ENCODE measurements around the gene PRDX2. TPM values are rescaled to one million over a fixed set of nuclear protein-coding genes. Genes with fewer than 3 reads are reported as not detected.
A peak's percentile ranks its signal among the peaks of the same experiment; 100 is the strongest.

PRDX2 gene
- total and polyA plus RNA-seq, 10 of the 15 experiments (the other 5 are each of a cell fraction or from before 2014, with no cell fraction given), result 93.0 to 812 (median 344) TPM

DNA sequence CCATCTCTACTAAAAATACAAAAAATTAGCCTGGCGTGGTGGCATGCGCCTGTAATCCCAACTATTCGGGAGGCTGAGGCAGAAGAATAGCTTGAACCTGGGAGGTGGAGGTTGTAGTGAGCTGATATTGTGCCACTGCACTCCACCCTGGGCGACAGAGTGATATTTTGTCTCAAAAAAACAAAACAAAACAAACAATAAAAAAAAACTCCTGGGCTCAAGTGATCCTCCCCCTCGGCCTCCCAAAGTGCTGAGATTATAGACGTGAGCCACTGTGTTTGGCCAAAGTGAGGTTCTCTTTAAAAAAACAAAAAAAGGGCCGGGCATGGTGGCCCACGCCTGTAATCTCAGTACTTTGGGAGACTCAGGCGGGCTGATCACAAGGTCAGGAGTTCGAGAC is 14.1 kb downstream of the PRDX2 start (continued):
- TF ChIP-seq, protein P1, sequence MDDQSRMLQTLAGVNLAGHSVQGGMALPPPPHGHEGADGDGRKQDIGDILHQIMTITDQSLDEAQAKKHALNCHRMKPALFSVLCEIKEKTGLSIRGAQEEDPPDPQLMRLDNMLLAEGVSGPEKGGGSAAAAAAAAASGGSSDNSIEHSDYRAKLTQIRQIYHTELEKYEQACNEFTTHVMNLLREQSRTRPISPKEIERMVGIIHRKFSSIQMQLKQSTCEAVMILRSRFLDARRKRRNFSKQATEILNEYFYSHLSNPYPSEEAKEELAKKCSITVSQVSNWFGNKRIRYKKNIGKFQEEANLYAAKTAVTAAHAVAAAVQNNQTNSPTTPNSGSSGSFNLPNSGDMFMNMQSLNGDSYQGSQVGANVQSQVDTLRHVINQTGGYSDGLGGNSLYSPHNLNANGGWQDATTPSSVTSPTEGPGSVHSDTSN (IDR thresholded peaks at IDR 0.05; ENCODE audit: insufficient replicate concordance, low read depth, low read length), result no peak
- TF ChIP-seq SP1 (IDR thresholded peaks at IDR 0.05; ENCODE audit: low read depth, low read length) (no peak), EED (IDR thresholded peaks at IDR 0.05; ENCODE audit: low read depth) (no peak), ZNF622 (IDR thresholded peaks at IDR 0.05) (no peak)
- TF ChIP-seq, protein P2, sequence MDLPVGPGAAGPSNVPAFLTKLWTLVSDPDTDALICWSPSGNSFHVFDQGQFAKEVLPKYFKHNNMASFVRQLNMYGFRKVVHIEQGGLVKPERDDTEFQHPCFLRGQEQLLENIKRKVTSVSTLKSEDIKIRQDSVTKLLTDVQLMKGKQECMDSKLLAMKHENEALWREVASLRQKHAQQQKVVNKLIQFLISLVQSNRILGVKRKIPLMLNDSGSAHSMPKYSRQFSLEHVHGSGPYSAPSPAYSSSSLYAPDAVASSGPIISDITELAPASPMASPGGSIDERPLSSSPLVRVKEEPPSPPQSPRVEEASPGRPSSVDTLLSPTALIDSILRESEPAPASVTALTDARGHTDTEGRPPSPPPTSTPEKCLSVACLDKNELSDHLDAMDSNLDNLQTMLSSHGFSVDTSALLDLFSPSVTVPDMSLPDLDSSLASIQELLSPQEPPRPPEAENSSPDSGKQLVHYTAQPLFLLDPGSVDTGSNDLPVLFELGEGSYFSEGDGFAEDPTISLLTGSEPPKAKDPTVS (IDR thresholded peaks at IDR 0.05; ENCODE audit: low read depth, low read length), result no peak

DNA sequence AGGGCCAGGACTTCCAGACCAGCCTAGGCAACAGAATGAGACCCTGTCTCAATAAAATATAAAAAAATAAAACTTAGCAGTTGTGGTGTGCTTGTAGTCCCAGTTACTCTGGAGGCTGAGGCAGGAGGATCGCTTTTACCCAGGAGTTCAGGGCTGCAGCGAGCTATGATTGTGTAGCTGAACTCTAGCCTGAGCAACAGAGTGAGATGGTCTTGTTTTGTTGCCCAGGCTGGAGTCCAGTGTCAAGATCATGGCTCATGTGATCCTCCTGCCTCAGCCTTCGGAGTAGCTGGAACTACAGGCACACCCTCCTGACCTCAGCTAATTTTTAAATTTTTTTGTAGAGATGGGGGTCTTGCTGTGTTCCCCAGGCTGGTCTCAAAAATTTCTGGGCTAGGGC is 14.6 kb downstream of the PRDX2 start:
- H3K4me2 ChIP-seq (ENCODE audit: control insufficient read depth, insufficient read depth), result no peak overlapping the region

More for the DNA sequence above, 14.6 kb downstream of the PRDX2 start:
- RAD21 ChIA-PET (ENCODE audit: unreplicated experiment), result interaction anchor here (1.7 to 4.5 kb wide), 2 partner anchors 9 kb away, joined by 5 to 49 read pairs; no protein-coding TSS in a partner anchor
- ATAC-seq, result no peak
- WGBS (ENCODE audit: insufficient coverage, insufficient replicate concordance, low lambda C conversion rate, missing lambda C conversion rate), result 88% methylated on average over 3 of the region's 3 CpGs
- no peaks in the 10 kb centered on the region for H3K36me3 ChIP-seq (ENCODE audit: control insufficient read depth in 2 of 2, insufficient read depth in 2 of 2, low read length in 1 of 2)
- no peak for FAIRE-seq
- in situ Hi-C loops (cut with MboI), result no loop called here
- POLR2A ChIA-PET, result interaction anchor here (0.6 to 3.4 kb wide), 4 partner anchors 8 to 1188 kb away, joined by 3 to 66 read pairs (median 8); no protein-coding TSS in a partner anchor
- no peak overlapping the region for H3K9ac ChIP-seq (ENCODE audit: control insufficient read depth, insufficient read depth, low read length)
- H2AFZ ChIP-seq (ENCODE audit: control insufficient read depth, low read depth, low read length), result no peak overlapping the region
- SMC1A ChIA-PET (ENCODE audit: uncharacterized antibody, unreplicated experiment), result interaction anchor here (0.7 to 4.1 kb wide), 3 partner anchors 9 to 321 kb away, joined by 3 to 28 read pairs (median 4); no protein-coding TSS in a partner anchor
- no peaks in the 10 kb centered on the region for H4K20me1 ChIP-seq (ENCODE audit: control insufficient read depth, insufficient read depth)
- TF ChIP-seq RELA (IDR thresholded peaks at IDR 0.05; ENCODE audit: borderline replicate concordance, partially characterized antibody) (no peak), CREB1 (IDR thresholded peaks at IDR 0.05; ENCODE audit: low read depth) (no peak), STAT3 (IDR thresholded peaks at IDR 0.05; ENCODE audit: low read depth, low read length) (no peak), ZNF207 (IDR thresholded peaks at IDR 0.05; ENCODE audit: borderline replicate concordance) (no peak), SUPT20H (IDR thresholded peaks at IDR 0.05; ENCODE audit: borderline replicate concordance, control insufficient read depth, low read depth, low read length) (no peak), POLR2A (IDR thresholded peaks at IDR 0.05; ENCODE audit: low read depth, low read length) (no peak), SIN3A (IDR thresholded peaks at IDR 0.05; ENCODE audit: low read depth, low read length) (no peak), TAF1 (IDR thresholded peaks at IDR 0.05; ENCODE audit: borderline replicate concordance, low read depth, low read length) (no peak)
- intact Hi-C loops (cut with micrococcal nuclease; ENCODE audit: unreplicated experiment), result loop anchor here (5.0 to 10.0 kb wide), 2 partner anchors 150 to 1692 kb away; partner anchors contain the start of gene CALR
- H3K27ac ChIP-seq (ENCODE audit: control insufficient read depth, insufficient read depth), result peak overlapping the region; percentile 97
- CTCF ChIA-PET, result interaction anchor here (0.7 to 4.2 kb wide), 3 partner anchors 9 to 63 kb away, joined by 3 to 44 read pairs (median 22); no protein-coding TSS in a partner anchor
- no TSS peak for BruUV-seq (replicated peaks)
- H3K9me3 ChIP-seq (replicated peaks; ENCODE audit: control insufficient read depth, insufficient read depth, low read length), result no peaks in the 10 kb centered on the region
- peaks cover 27% of the 10 kb centered on the region for H3K79me2 ChIP-seq (ENCODE audit: control insufficient read depth, insufficient read depth, low read length)
- H3K4me3 ChIP-seq, result no peak overlapping the region
- no peak for DNase-seq (ENCODE audit: low read depth, low spot score)
- H3K27me3 ChIP-seq (replicated peaks in 1 of 2; ENCODE audit: control insufficient read depth in 2 of 2, insufficient read depth in 2 of 2, low read length in 1 of 2), result no peaks in the 10 kb centered on the region
- peaks cover 68% of the 10 kb centered on the region for H3K4me1 ChIP-seq (ENCODE audit: control insufficient read depth, insufficient read depth, low read length)

All from GM12878 (cell line).